ENCODE results near the gene VWA7. TPM values are rescaled to one million over a fixed set of nuclear protein-coding genes. Genes with fewer than 3 reads are reported as not detected.

The VWA7 gene
- total RNA-seq, 1 experiment from 2014 or later: 2.5 TPM

DNA sequence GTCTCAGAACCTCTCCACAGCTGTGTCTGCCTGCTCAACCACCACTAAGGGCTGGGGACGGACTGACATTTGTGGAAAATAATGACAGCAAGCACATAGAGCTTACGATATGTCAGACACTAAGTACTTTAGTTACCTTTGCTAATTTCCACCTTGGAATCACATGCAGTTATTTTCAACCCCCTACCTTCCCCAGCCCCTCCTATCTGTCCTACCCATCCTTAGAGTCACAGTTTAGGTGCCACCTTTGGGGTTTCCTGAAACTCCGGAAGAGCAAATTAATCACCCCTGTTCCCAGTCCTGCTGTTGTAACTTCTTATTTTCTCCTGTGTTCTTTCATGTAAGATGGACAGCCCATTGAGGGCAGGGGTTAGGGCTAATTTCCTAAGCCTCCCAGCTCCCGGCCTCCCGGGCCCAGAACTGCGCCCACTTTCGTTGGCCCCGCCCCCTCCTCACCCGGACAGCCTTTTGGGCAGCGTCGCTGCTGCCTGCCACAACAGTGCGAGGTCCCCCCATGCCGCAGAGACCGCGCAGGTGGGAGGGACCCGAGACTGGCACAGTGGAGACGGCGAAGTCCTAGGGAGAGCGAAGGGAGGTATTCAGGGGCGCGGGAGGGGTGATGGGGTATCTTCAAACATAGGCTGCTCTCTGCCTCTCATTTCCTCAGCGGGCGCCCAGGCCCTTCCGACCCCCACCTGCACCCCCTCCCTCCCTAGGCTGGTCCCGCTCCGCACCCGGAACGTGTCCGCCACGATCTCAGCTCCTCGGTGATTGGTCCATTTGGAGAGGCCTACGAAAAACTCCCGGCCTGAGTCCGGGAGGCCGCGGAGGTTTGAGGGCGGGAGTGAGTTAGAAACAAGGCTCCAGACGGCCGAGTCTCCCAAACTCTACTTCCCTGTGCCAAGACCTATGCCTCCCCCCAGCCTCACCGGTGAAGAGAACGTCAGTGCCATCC, 49.1 kb downstream of the VWA7 start:
- no peak overlapping the region for H4K91ac ChIP-seq (ENCODE audit: insufficient read length, low read depth, low read length)

More for the DNA sequence above, 49.1 kb downstream of the VWA7 start:
- Mint-ChIP-seq H3K27ac (no peak overlapping the region; a peak in 1 of 7 replicates), H3K4me3 (peak overlapping the region; percentile 83 to 98), H3K27me3 (ENCODE audit: low read depth) (no peaks in the 10 kb centered on the region), H3K36me3 (ENCODE audit: insufficient read depth in 1 of 3, low read depth in 3 of 3) (peaks cover 27 to 61% (median 55%) of the 10 kb centered on the region in 3 experiments), H3K4me1 (peaks cover 15 to 20% of the 10 kb centered on the region in 2 experiments), H3K9me3 (no peaks in the 10 kb centered on the region; a peak in 2 of 5 replicates)
- Histone ChIP-seq H3K79me1 (ENCODE audit: insufficient read depth, low read depth, low read length, poor library complexity, severe bottlenecking) (no peaks in the 10 kb centered on the region), H2BK15ac (ENCODE audit: low read depth, low read length) (no peak overlapping the region), H3K27ac (ENCODE audit: insufficient read length, low read depth, low read length) (no peak overlapping the region), H2AFZ (ENCODE audit: low read length) (no peak overlapping the region), H2BK12ac (ENCODE audit: insufficient read length, low read depth, low read length) (no peak overlapping the region), H3K4me1 (ENCODE audit: insufficient read depth, low read length) (no peaks in the 10 kb centered on the region), H2BK5ac (ENCODE audit: insufficient read length, low read length) (no peak overlapping the region), H4K5ac (ENCODE audit: insufficient read length, low read depth, low read length) (no peak overlapping the region), H2AK5ac (ENCODE audit: insufficient read length, low read length) (no peak overlapping the region), H3K23ac (ENCODE audit: insufficient read length, low read depth, low read length) (no peak overlapping the region), H3K18ac (ENCODE audit: insufficient read length, low read depth, low read length) (no peak overlapping the region), H3K27me3 (ENCODE audit: insufficient read depth, low read length) (no peaks in the 10 kb centered on the region), H3K23me2 (ENCODE audit: insufficient read length, low read depth, low read length, poor library complexity, severe bottlenecking) (peaks cover 9% of the 10 kb centered on the region), H3K9ac (ENCODE audit: extremely low read depth, insufficient read length, low read length) (no peak overlapping the region), H3K79me2 (ENCODE audit: insufficient read depth, low read length) (no peaks in the 10 kb centered on the region), H2BK20ac (ENCODE audit: low read depth, low read length, poor library complexity, severe bottlenecking) (no peak overlapping the region), H3K4me2 (ENCODE audit: insufficient read depth, insufficient read length, low read length) (no peak overlapping the region), H4K20me1 (ENCODE audit: control insufficient read depth, insufficient read depth, insufficient read length) (no peaks in the 10 kb centered on the region), H3K4ac (ENCODE audit: low read depth, low read length) (no peak overlapping the region), H3K9me3 (ENCODE audit: control insufficient read depth, low read depth, low read length) (no peaks in the 10 kb centered on the region), H4K8ac (replicated peaks; ENCODE audit: insufficient read length, low read depth, low read length) (no peak overlapping the region), H3T11ph (ENCODE audit: low read length) (no peak overlapping the region), H3K14ac (ENCODE audit: insufficient read depth, low read length) (no peak overlapping the region), H3K56ac (ENCODE audit: insufficient read length, low read depth, low read length) (no peak overlapping the region), H2BK120ac (ENCODE audit: low read depth, low read length, poor library complexity, severe bottlenecking) (no peak overlapping the region)
- no peak for DNase-seq
- TF ChIP-seq, protein P1, sequence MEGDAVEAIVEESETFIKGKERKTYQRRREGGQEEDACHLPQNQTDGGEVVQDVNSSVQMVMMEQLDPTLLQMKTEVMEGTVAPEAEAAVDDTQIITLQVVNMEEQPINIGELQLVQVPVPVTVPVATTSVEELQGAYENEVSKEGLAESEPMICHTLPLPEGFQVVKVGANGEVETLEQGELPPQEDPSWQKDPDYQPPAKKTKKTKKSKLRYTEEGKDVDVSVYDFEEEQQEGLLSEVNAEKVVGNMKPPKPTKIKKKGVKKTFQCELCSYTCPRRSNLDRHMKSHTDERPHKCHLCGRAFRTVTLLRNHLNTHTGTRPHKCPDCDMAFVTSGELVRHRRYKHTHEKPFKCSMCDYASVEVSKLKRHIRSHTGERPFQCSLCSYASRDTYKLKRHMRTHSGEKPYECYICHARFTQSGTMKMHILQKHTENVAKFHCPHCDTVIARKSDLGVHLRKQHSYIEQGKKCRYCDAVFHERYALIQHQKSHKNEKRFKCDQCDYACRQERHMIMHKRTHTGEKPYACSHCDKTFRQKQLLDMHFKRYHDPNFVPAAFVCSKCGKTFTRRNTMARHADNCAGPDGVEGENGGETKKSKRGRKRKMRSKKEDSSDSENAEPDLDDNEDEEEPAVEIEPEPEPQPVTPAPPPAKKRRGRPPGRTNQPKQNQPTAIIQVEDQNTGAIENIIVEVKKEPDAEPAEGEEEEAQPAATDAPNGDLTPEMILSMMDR (conservative IDR thresholded peaks at IDR 0.05): no peak
- no CpG with 5 or more reads among the region's 41 CpGs for WGBS (ENCODE audit: extremely low coverage, insufficient read length, low lambda C conversion rate)

Data from H9 (cell line).